DOHH2 (cell line): ENCODE results near the gene TRABD2A.
A peak's percentile ranks its signal among the peaks of the same experiment; 100 is the strongest.

Experiments
- H3F3A ChIP-seq: fragments of 200-600 bp; sonication (generic), shearing (Covaris generic); 2 replicates; pipeline ENCODE4 v1.6.0; 2016; ENCODE audit warnings: antibody characterized with exemption, mild to moderate bottlenecking; ENCODE audit not compliant: control insufficient read depth, insufficient read depth
- H3K27ac ChIP-seq: fragments of 200-600 bp; sonication (generic); 2 replicates; pipeline ENCODE4 v1.5.1; 2014; ENCODE audit warnings: low read depth, mild to moderate bottlenecking, low read length, moderate library complexity
- H3K27me3 ChIP-seq: fragments of 200-600 bp; sonication (generic); 2 replicates; pipeline ENCODE4 v1.6.1; 2014; ENCODE audit warnings: mild to moderate bottlenecking, low read length, mixed read lengths; ENCODE audit not compliant: control insufficient read depth
- H3K36me3 ChIP-seq: fragments of 200-600 bp; sonication (generic); 2 replicates; pipeline ENCODE4 v1.6.1; 2014; ENCODE audit warnings: mild to moderate bottlenecking, low read length, moderate library complexity, mixed read lengths; ENCODE audit not compliant: control insufficient read depth
- H3K4me1 ChIP-seq: fragments of 200-600 bp; sonication (generic); 2 replicates; pipeline ENCODE4 v1.6.1; 2014; ENCODE audit warnings: mild to moderate bottlenecking, low read length, mixed read lengths; ENCODE audit not compliant: control insufficient read depth
- H3K4me2 ChIP-seq: fragments of 200-600 bp; sonication (generic); 2 replicates; pipeline ENCODE4 v1.6.0; 2014; ENCODE audit warnings: mild to moderate bottlenecking, low read length, moderate library complexity
- H3K4me3 ChIP-seq: fragments of 200-600 bp; sonication (generic); 2 replicates; pipeline ENCODE4 v1.5.1; 2014; ENCODE audit warnings: mild to moderate bottlenecking, low read length, mixed read lengths
- H3K79me2 ChIP-seq: fragments of 200-600 bp; sonication (generic); 2 replicates; pipeline ENCODE4 v1.6.1; 2014; ENCODE audit warnings: mild to moderate bottlenecking, low read length, mixed read lengths; ENCODE audit not compliant: control insufficient read depth
- H3K9me2 ChIP-seq: fragments of 200-600 bp; sonication (generic); replicated peaks from 2 replicates; pipeline ENCODE4 v1.6.1; 2014; ENCODE audit warnings: mild to moderate bottlenecking, low read length, mixed read lengths; ENCODE audit not compliant: control insufficient read depth
- H3K9me3 ChIP-seq: fragments of 200-600 bp; sonication (generic); 2 replicates; pipeline ENCODE4 v1.6.1; 2014; ENCODE audit warnings: antibody characterized with exemption, low read length, mixed read lengths; ENCODE audit not compliant: control insufficient read depth, insufficient read depth
- H4K20me1 ChIP-seq: fragments of 200-600 bp; sonication (generic); 2 replicates; pipeline ENCODE4 v1.6.0; 2014; ENCODE audit warnings: low read depth, mild to moderate bottlenecking, antibody characterized with exemption, low read length, moderate library complexity; ENCODE audit not compliant: control insufficient read depth, insufficient read depth
- CTCF ChIP-seq: fragments of 200-600 bp; sonication (generic); IDR thresholded peaks from one replicate; pipeline ENCODE4 v1.5.1; 2014; ENCODE audit warnings: antibody characterized with exemption, mild to moderate bottlenecking, low read depth, low read length; ENCODE audit not compliant: poor library complexity, severe bottlenecking
- EZH2phosphoT487 ChIP-seq: fragments of 200-600 bp; sonication (generic); IDR thresholded peaks from 2 replicates; pipeline ENCODE4 v1.6.1; 2017; ENCODE audit warnings: borderline replicate concordance, mild to moderate bottlenecking, antibody characterized with exemption, low read length, moderate library complexity, mixed read lengths

Gene TRABD2A

GRCh38 chr2:84836215-84836614 lies 44.7 kb downstream of the TRABD2A start:
- Histone ChIP-seq H3K36me3 (no peaks in the 10 kb centered on the region), H3K27ac (no peak overlapping the region), H3K4me3 (no peak overlapping the region), H3K4me2 (no peak overlapping the region), H3K9me2 (no peaks in the 10 kb centered on the region), H3K4me1 (no peaks in the 10 kb centered on the region), H3K9me3 (no peaks in the 10 kb centered on the region), H3K27me3 (no peaks in the 10 kb centered on the region), H3F3A (no peaks in the 10 kb centered on the region), H4K20me1 (no peaks in the 10 kb centered on the region), H3K79me2 (no peaks in the 10 kb centered on the region)
- no peak for TF ChIP-seq CTCF
- TF ChIP-seq EZH2phosphoT487, result no peak

- Histone ChIP-seq H4K20me1 (no peaks in the 10 kb centered on the region), H3K9me2 (no peaks in the 10 kb centered on the region), H3K27me3 (no peaks in the 10 kb centered on the region), H3K27ac (no peak overlapping the region), H3K9me3 (no peaks in the 10 kb centered on the region), H3K4me1 (no peaks in the 10 kb centered on the region), H3K79me2 (no peaks in the 10 kb centered on the region), H3F3A (no peaks in the 10 kb centered on the region), H3K4me3 (no peak overlapping the region), H3K36me3 (no peaks in the 10 kb centered on the region), H3K4me2 (no peak overlapping the region)
- no peak for TF ChIP-seq EZH2phosphoT487
- no peak for TF ChIP-seq CTCF
These were observed 47.3 kb downstream of the TRABD2A start for GRCh38 chr2:84833481-84834150.

- no peaks in the 10 kb centered on the region for H3K79me2 ChIP-seq
- no peak for TF ChIP-seq CTCF
- TF ChIP-seq EZH2phosphoT487, result no peak
- H3K27me3 ChIP-seq, result no peaks in the 10 kb centered on the region
- H3K4me2 ChIP-seq, result 0 out of 2 replicates have a peak overlapping the region, but pooled peaks have one; percentile 1
- no peaks in the 10 kb centered on the region for H3K9me3 ChIP-seq
- no peak overlapping the region for H3K27ac ChIP-seq
- no peaks in the 10 kb centered on the region for H3F3A ChIP-seq
- H3K4me1 ChIP-seq, result no peaks in the 10 kb centered on the region
- H3K36me3 ChIP-seq, result no peaks in the 10 kb centered on the region
- no peaks in the 10 kb centered on the region for H4K20me1 ChIP-seq
- no peaks in the 10 kb centered on the region for H3K9me2 ChIP-seq
- H3K4me3 ChIP-seq, result no peak overlapping the region
These were observed 48.0 kb downstream of the TRABD2A start for GRCh38 chr2:84832772-84833461.
